Occipital lobe (tissue), 2 donors: ENCODE measurements around the gene EGFR. TPM values are rescaled to one million over a fixed set of nuclear protein-coding genes. Genes with fewer than 3 reads are reported as not detected.

ENCODE experiments used
- DNase-seq: peaks from one replicate; lab custom pipeline; 2025; lab: John Stamatoyannopoulos, UW
- total RNA-seq: library from RNA; depleted of rRNA; stranded (reverse); fragments of >200 nt; gene quantifications from one replicate; pipeline ENCODE4 v1.2.3, GENCODE V29; 2014

The EGFR gene
- total RNA-seq, 1 donor from 2014 or later, result 9.4 TPM

DNA sequence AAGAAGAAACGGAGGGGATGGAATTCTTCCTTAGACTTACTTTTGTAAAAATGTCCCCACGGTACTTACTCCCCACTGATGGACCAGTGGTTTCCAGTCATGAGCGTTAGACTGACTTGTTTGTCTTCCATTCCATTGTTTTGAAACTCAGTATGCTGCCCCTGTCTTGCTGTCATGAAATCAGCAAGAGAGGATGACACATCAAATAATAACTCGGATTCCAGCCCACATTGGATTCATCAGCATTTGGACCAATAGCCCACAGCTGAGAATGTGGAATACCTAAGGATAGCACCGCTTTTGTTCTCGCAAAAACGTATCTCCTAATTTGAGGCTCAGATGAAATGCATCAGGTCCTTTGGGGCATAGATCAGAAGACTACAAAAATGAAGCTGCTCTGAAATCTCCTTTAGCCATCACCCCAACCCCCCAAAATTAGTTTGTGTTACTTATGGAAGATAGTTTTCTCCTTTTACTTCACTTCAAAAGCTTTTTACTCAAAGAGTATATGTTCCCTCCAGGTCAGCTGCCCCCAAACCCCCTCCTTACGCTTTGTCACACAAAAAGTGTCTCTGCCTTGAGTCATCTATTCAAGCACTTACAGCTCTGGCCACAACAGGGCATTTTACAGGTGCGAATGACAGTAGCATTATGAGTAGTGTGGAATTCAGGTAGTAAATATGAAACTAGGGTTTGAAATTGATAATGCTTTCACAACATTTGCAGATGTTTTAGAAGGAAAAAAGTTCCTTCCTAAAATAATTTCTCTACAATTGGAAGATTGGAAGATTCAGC, 187.6 kb downstream of the EGFR start:
- DNase-seq, result no peak

DNA sequence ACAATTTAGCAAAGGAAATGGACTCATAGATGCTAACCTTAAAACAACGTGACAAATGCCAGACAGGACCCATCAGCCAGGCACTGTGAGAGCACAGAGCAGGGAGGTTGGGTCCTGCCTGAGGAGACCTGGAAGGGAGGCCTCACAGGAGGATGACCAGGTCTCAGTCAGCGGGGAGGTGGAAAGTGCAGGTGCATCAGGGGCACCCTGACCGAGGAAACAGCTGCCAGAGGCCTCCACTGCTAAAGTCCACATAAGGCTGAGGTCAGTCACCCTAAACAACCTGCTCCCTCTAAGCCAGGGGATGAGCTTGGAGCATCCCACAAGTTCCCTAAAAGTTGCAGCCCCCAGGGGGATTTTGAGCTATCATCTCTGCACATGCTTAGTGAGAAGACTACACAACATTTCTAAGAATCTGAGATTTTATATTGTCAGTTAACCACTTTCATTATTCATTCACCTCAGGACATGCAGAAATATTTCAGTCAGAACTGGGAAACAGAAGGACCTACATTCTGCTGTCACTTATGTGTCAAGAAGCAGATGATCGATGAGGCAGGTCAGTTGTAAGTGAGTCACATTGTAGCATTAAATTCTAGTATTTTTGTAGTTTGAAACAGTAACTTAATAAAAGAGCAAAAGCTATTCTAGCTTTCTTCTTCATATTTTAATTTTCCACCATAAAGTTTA, 188.8 kb downstream of the EGFR start:
- DNase-seq, result no peak

DNA sequence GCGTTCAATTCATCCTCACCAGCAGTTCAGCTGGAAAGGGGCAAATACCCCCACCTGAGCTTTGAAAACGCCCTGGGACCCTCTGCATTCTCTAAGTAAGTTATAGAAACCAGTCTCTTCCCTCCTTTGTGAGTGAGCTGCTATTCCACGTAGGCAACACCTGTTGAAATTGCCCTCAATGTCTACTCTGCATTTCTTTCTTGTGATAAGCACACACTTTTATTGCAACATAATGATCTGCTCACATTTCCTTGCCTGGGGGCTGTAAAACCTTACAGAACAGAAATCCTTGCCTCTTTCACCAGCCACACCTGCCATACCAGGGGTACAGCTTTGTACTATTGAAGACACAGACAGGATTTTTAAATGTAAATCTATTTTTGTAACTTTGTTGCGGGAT, 190.5 kb downstream of the EGFR start:
- no peak for DNase-seq

DNA sequence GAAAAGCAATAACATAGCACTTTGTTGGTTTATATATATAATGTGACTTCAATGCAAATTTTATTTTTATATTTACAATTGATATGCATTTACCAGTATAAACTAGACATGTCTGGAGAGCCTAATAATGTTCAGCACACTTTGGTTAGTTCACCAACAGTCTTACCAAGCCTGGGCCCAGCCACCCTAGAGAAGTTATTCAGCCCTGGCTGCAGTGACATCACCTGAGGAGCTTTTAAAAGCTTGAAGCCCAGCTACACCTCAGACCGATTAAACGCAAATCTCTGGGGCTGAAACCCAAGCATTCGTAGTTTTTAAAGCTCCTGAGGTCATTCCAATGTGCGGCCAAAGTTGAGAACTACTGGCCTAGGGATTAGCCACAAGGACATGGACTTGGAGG, 191.4 kb downstream of the EGFR start:
- no peak for DNase-seq

DNA sequence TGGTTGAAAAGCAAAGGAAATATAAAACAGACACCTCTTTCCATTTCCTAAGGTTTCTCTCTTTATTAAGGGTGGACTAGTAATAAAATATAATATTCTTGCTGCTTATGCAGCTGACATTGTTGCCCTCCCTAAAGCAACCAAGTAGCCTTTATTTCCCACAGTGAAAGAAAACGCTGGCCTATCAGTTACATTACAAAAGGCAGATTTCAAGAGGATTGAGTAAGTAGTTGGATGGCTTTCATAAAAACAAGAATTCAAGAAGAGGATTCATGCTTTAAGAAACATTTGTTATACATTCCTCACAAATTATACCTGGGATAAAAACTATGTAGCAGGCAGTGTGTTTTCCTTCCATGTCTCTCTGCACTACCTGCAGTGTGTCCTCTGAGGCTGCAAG, 191.9 kb downstream of the EGFR start:
- no peak for DNase-seq

DNA sequence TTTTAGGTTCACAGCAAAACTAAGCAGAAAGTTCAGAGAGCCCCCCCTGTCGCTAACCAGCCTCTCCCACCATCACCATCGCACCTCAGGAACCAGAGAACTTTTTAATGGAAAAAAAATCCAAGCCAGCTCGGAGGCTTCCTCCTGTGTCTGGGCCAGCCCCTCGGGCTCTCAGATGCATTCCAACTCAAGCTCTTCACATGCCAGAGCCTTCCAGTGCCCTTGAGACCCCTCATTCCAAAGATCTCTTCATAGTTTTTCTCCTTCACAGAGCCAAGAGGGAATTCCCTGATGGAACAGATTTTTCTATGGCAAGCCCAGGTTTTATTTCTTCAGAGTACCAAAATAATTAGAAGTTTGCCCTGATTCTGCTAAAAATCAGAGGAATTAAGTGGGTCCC, 192.9 kb downstream of the EGFR start:
- DNase-seq, result no peak

DNA sequence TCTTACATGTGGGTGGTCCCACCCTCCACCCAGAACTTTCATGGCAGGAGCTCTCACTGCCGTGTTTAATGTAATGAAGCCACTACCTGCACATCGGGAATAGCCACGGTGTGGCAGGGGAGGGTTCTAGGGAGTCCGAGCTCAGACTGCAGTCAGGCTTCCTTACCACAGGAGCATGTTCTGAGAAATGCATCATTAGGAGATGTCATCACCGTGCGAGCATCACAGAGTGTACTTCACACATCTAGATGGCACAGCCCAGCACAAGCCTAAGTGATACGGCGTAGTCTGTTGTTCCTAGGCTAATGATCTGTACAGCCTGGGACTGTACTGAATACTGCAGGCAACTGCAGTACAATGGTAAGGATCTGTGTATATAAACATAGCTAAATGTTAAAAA, 193.4 kb downstream of the EGFR start:
- no peak for DNase-seq

DNA sequence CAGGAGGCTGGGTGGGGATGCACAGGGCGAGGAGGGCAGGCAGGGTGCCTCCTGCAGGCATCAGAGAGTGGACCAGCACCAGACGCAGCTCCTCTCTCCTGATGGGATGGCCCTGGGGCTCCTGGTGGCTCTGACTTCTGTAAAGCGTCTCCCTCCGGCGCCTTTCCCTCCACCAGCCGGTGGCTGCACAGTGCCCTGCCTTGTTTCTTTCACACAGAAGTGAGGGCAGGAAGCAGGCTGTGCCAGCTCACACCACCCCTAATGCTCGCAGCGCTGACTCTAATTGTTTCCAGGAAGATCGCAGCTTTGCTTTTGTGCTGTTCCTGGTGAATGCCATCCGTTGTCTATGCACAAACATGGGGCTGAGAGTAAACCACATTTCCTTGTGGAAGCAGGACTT, 194.0 kb downstream of the EGFR start:
- DNase-seq, result no peak

DNA sequence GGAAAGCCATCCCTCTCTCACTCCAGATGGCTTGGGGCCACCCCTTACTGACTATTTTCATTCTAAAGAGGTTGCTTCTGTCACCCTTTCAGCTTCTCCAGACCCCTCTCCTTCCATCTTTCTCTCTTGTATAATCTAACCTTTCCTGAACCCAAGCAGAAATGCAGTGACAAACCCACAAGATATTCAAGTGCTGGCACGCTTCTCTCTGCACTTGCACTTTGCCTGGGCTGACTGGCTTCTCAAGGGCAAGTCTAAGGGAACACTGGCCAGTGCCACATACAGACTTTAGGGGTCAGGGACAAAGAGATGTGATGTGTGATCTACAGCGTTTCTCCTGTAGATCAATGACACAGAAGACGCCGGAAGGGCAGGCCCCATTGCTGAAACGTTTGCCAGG, 195.9 kb downstream of the EGFR start:
- no peak for DNase-seq

DNA sequence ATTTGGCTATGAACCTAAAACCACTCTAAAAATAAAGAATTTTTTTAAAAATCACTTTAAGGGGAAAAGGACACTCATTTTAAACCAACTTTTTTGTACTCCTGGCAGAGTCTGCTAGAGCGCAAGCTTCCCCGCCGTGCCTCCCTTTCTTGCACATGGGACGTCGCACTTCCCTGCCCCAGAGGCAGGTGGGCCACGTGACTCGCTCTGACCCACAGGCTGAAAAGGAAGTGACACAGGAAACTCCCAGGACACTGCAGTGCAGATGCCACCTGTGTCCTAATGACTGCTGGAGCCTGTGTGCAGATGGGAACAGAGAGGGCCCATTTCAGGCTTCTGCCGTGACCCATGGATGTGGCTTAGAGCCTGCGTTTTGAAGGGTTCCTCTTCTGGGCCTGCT, 204.2 kb downstream of the EGFR start:
- DNase-seq, result no peak

DNA sequence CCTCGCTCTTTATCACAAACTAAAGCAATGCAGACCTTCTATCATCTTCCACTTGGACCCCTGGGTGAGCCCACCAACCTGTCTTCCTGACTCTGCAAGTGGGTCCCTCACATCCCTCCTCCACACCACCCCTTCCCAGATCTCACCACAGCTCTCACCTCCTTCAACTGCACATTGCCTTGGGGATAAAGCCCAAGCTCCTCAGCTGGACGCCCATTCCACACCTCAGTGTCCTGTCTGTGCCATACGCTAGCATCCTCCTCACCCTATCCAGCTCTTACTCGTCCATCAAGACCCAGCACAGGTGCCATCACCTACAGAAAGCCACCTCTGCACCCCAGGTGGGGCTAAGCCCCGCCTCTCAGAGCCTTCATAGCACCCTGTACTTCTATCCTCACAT, 205.3 kb downstream of the EGFR start:
- no peak for DNase-seq

DNA sequence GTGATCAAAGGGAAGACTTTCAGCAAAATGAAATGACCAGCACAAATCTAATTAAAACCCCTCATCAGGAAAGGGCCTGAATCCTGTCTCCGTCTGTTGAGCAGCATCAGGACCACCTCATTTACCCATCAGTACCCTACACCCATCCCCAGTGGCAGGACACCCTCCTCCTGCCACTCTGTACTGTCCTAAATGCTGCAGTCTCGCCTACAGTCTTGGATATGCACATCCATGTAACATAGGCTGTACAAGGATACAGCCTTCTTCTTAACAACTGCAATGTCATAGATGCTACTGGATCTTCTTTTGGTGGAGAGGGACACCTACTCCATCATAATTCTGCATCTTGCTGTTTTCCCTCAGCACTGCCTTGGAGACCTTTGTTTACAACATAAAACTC, 206.0 kb downstream of the EGFR start:
- no peak for DNase-seq

DNA sequence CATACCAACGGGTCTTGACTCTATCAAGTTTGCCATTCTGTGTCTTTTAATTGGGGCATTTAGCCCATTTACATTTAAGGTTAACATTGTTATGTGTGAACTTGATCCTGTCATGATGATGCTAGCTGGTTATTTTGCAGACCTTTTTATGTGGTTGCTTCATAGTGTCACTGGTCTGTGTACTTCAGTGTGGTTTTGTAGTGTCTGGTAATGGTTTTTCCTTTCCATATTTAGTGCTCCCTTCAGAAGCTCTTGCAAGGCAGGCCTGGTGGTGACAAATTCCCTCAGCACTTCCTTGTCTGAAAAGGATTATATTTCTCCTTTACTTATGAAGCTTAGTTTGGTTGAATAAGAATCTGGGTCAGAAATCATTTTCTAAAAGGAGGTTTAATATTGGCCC, 211.2 kb downstream of the EGFR start:
- DNase-seq, result no peak

DNA sequence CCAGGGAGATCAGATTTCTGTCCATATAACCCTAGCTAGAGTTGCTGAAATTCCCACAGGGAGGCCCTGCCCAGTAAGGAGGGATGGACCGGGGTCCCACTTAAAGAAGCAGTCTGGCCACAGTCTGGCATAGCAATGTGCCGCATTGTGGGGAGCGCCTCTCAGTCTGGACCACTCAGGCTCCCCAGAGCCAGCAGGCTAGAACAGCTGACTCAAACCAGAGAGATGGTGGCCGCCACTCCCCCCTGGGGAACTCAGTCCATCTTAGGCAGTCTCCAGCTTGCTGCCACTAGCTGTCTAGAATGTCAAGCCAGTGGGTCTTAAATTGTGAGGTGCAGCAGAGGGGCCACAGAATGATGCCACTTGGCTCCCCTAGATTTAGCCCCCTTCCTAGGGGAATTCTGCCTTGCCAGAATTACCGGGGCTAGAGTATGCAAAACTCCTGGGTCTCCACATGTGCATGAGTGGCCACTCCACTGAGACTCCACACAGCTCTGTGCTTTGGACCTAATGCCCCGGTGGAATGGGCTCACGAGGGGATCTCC, 213.0 kb downstream of the EGFR start:
- DNase-seq, result no peak

DNA sequence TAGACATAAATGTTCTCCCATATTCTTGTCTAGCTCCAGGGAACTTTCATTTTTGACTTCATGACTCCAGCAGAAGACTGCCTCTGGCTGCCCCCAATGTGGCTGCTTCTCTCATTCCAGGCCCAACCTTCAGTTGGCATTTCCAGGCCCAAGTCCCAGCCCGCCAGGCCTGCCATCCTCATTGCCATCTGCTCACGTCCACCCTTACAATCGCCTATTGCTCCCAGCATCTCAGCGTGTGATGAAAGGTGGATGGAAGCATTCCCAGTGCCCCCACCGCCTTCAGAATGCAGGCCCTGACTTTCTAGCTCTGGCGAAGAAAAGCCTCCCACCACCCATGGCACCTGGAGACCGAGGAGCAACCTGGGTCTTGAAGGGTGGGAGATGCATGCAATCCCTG, 214.2 kb downstream of the EGFR start:
- no peak for DNase-seq

DNA sequence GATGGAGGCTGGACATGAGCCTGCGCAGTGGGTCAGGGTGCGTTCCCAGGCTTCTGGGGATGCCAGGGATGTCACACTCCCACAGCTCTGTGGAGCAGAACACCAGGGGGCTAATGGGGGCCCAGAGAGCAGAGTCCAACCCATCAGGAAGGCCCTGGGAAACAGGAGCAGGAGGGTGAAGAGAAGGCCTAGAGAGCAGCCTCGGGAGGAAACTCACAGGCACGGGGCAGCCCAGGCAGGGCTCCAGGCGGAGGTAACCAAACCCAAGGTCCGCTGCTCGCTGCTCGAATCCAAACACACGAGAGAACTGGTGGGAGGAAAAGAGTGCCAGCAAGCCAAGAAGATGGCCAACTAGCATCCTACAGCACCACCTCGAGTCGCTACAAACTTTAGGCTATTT, 215.6 kb downstream of the EGFR start:
- DNase-seq, result no peak

DNA sequence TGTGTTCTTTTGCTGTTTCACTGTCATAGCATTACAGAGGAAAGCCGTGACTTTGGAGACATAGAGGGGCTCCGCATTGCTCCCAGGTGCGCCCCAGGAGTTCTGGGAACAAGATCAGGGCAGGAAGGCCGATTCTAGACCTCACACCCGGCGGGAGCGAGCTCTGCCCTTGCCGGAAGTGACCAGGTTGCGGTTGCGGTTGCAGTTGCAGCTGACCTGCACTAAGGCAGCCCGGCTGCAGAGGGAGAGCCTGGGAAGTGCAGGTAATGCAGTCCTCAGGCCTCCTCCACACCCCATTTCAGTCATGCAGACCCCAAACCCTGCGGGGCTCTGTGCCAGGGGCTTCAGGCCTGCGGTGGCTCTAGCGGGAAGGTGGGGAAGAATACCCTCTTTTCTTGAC, 216.3 kb downstream of the EGFR start:
- DNase-seq, result no peak

DNA sequence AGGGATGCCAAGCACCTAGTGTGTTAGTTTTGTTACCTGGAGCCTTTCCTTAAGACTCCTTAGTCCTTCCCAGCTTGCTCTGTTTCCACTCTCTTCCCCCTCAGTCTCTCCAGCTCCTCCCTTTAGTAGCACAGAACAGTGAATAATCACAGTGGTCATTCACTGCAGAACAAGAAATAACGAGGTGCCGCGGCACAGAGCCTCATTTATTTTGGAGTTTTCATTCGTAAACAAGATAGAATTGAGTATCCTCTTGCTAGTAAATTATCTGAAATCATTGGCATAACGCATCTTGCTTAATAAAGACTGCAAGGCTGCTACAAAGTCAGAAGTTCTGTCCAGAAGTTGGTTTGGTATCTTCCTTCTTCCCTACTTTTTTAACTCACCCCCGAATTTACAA, 217.0 kb downstream of the EGFR start:
- no peak for DNase-seq

DNA sequence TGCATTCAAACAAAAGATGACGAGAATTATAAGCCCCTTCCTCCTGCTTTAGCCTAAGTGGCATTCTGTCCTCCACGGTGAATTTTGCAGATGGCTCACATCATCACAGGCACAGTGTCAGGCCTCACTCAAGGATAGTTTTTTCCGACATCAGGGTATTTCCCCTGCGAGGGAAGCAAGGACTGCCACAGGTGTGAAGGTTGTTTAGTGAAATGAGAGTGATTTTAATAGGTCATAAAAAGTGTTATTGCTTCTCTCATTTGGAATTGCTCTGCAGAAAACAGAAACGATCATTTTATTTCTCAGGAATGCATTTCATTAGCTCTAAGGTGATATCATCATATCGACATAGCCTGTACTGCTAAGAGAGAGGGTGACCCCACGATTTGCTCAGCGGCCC, 217.7 kb downstream of the EGFR start:
- DNase-seq, result no peak

DNA sequence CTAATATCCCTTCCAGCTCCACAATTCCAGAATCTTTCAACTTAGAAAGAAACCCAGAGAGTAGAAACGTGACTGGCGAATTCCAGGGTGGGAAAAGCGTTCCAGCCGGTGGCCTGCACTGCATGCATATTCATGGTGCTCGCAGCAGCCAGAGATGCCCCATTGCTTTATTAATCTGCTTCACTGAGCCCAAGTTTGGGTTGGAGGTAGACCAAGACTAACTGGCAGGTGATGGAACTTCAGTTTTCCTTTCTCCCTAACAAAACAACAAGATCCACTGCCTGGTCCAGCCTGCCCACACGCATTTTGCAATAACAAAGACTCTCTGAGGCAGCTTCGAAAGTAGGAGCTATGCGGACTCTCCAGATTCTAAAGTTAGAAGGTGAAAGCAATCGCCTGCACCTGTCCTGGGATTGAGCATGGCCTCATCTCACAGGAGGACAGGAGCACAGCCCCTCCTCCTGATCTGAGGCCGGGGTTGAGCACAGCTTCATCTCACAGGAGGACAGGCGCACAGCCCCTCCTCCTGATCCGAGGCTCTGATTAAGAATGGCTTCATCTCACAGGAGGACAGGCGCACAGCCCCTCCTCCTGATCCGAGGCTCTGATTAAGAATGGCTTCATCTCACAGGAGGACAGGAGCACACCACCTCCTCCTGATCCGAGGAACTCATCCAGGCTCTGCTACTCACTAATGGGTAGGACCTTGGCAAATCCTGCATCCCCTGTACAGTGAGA, 218.5 kb downstream of the EGFR start:
- no peak for DNase-seq

DNA sequence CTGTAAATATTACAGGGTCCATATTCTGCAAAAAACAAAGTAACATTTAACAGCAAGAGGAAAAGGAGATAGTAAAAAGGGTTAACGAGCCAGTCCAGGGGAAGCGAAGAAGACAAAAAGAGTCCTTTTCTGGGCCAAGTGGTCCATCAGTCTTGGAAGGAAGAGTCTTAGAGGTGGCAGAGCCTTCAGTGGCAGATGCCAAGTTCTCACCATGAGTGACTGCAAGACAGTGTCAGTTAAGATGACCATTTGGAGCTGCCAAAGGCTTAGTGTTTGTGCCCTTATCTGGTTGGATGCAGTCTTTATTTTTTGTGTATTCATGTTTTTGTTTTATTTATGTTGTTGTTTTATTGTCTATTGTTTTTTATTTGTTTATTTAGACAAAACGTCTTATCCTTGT, 220.6 kb downstream of the EGFR start:
- no peak for DNase-seq

DNA sequence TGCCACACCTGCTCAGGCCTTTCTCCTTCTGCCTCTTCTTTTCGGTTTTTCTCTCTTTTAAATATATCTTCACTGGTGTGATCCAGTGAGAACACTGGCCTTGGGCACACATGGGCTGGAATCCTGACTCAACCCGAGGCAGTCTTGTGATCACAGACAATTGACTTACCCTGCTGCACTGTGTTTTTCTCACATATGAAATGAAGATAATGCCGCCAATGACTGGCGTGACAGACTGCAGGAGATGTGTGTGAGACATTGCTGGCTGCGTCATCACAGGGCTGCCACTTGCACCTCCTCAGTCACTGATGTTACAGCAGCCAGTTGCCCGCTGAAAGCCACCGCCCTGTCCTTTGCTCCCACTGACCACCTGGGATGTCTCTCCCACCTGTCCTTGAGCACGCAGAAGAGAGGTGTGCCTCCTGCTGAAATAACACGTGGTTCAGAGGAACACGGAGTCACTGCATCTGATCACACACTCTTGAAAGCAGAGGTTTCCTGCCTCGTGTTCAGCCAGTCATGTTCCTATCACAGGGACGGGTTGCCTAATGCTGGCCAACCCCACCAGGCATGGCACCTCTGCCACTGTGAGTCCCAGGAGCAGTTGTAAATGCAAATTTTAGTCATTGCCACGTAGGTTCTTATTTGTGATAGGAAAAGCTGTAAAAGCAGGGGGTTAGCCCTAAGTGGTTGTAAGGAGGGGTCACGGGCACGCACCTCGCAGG, 221.8 kb downstream of the EGFR start:
- DNase-seq, result no peak
